SK-N-SH treated with all-trans-retinoic acid at 6 μM for 48 hours (cell line): ENCODE measurements around the gene SDC4.

Source experiments
- ARNTL ChIP-seq: fragments of 450-650 bp; formaldehyde crosslinking; IDR thresholded peaks from 2 replicates; pipeline ENCODE4 v1.5.0; 2020; ENCODE audit warnings: low read depth, mild to moderate bottlenecking, moderate library complexity, borderline replicate concordance
- PATZ1 ChIP-seq: fragments of 250-450 bp; sonication (Bioruptor Pico); IDR thresholded peaks from 2 replicates; pipeline ENCODE4 v1.8.0; 2020; ENCODE audit warnings: mild to moderate bottlenecking, moderate library complexity, borderline replicate concordance
- RARB ChIP-seq: fragments of 250-450 bp; sonication (Bioruptor Pico); IDR thresholded peaks from 2 replicates; pipeline ENCODE4 v1.8.0; 2021; ENCODE audit warnings: mild to moderate bottlenecking, moderate library complexity
- ZC3H10 ChIP-seq: fragments of 250-450 bp; sonication (Bioruptor Pico); IDR thresholded peaks from 2 replicates; pipeline ENCODE4 v1.5.1; 2021; ENCODE audit warnings: mild to moderate bottlenecking, moderate library complexity
- ZFP3 ChIP-seq: fragments of 250-450 bp; sonication (Bioruptor Pico); IDR thresholded peaks from 2 replicates; pipeline ENCODE4 v1.5.0; 2020; ENCODE audit warnings: mild to moderate bottlenecking, moderate library complexity
- ZFP30 ChIP-seq: fragments of 450-650 bp; formaldehyde crosslinking; IDR thresholded peaks from 2 replicates; pipeline ENCODE4 v1.5.0; 2022; ENCODE audit warnings: mild to moderate bottlenecking, moderate library complexity

- TF ChIP-seq RARB (CRISPR knock-in tag) (no peak), ARNTL (CRISPR knock-in tag) (no peak), ZFP3 (no peak), ZC3H10 (CRISPR knock-in tag) (no peak), PATZ1 (CRISPR knock-in tag) (no peak), ZFP30 (CRISPR knock-in tag) (no peak)
Measured at GRCh38 chr20:45355209-45356084, 7.2 kb upstream of the SDC4 start.
